SK-MEL-5 (cell line): Measurements from ENCODE around the gene SALL3. TPM values are rescaled to one million over a fixed set of nuclear protein-coding genes. Genes with fewer than 3 reads are reported as not detected.

Experiments
- DNase-seq: peaks from one replicate; pipeline ENCODE4 v3.0.0-alpha.2; 2016; ENCODE audit warnings: low read depth, low spot score
- in situ Hi-C: cut with HindIII; loops from 2 replicates; pipeline ENCODE4 v1.10.0; 2016; ENCODE audit warnings: low sequenced_read_pairs, high pct_unique_total_duplicates, low pct_unique_long_range_greater_than_20kb
- total RNA-seq: library from RNA; depleted of rRNA; stranded (reverse); fragments of >200 nt; shearing (Covaris generic); gene quantifications from 2 replicates; pipeline ENCODE4 v1.2.3, GENCODE V29; 2014

The SALL3 gene
- total RNA-seq, 1 experiment from 2014 or later, result not detected

DNA sequence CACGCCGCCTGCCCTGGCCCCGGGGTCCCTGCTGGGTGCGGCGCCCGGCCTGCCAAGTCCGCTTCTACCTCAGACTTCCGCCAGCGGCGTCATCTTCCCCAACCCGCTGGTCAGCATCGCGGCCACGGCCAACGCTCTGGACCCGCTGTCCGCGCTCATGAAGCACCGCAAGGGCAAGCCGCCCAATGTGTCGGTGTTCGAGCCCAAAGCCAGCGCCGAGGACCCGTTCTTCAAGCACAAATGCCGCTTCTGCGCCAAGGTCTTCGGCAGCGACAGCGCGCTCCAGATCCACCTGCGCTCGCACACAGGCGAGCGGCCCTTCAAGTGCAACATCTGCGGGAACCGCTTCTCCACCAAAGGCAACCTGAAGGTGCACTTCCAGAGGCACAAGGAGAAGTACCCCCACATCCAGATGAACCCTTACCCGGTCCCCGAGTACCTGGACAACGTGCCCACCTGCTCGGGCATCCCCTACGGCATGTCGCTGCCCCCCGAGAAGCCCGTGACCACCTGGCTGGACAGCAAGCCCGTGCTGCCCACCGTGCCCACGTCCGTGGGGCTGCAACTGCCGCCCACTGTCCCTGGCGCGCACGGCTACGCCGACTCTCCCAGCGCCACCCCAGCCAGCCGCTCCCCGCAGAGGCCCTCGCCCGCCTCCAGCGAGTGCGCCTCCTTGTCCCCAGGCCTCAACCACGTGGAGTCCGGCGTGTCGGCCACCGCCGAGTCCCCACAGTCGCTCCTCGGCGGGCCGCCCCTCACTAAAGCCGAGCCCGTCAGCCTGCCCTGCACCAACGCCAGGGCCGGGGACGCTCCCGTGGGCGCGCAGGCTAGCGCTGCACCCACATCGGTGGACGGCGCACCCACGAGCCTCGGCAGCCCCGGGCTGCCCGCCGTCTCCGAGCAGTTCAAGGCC lies 13.7 kb downstream of the SALL3 start:
- in situ Hi-C loops, result no loop called here
- DNase-seq, result no peak

GRCh38 chr18:78994000-78994399 lies 14.4 kb downstream of the SALL3 start:
- in situ Hi-C loops, result no loop called here
- DNase-seq, result no peak

GRCh38 chr18:78994531-78994930 lies 14.9 kb downstream of the SALL3 start:
- in situ Hi-C loops, result no loop called here
- no peak for DNase-seq

- in situ Hi-C loops, result no loop called here
- no peak for DNase-seq
Observed at GRCh38 chr18:78994977-78995582, 15.5 kb downstream of the SALL3 start.

DNA sequence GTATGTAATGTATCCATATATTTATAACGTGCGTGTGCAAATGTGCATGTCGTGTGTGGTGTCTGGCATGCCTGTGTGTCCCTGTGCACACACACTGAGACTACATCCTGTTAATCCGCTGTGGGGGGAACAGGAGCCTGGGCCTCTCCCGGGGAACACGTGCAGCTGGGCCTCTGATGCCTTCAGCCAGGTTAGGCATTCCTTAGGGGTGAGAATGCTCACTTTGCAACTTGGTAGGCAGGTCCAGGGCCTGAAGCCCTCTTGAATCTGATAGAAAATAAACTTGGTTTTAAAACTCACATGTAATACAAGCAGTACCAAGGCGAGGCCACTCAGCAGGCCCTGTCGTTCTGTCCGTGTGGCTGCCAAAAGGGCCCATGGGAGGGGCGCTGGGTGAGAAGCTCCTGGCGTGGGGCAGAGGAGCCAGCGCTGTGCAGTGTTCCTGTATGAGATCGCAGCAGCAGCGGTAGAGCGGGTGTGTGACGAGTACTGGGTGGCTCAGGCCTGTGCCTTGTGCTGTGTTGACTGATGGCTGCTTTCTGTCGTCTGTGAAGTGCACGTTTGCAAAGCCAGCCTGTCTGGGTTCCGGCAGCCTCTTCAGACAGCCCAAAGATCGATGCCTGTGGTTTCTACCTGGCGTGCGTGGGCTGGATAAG lies 16.2 kb downstream of the SALL3 start:
- DNase-seq, result no peak
- in situ Hi-C loops, result no loop called here

DNA sequence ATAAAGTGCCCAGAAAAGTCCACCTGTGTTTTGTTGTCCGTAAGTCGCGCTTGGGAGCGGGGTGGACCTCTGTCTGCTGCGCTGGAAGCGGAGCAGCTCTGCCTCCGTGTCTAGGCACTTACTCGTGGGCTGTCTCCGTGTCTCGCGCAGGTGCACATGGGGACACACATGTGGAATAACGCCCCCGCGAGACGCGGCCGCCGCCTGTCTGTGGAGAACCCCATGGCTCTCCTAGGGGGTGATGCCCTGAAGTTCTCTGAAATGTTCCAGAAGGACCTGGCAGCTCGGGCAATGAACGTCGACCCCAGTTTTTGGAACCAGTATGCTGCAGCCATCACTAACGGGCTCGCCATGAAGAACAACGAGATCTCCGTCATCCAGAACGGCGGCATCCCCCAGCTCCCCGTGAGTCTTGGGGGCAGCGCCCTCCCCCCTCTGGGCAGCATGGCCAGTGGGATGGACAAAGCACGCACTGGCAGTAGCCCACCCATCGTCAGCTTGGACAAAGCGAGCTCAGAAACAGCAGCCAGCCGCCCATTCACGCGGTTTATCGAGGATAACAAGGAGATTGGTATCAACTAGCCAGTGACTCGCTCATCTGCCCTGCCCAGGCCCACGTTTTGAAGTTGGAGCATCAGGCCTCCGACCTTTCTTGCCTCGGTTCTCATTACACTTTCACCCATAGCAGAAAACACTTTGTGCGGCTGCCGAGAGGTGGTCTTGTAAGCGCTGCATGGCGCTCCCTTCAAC lies 17.3 kb downstream of the SALL3 start:
- no peak for DNase-seq
- in situ Hi-C loops, result no loop called here

GRCh38 chr18:78998371-78999071 lies 18.9 kb downstream of the SALL3 start:
- DNase-seq, result peak; percentile 15
- in situ Hi-C loops, result no loop called here

- in situ Hi-C loops, result no loop called here
- DNase-seq, result no peak
Observed at GRCh38 chr18:78999939-79000338, 20.3 kb downstream of the SALL3 start.

- DNase-seq, result no peak
- in situ Hi-C loops, result no loop called here
Observed at GRCh38 chr18:79000997-79001396, 21.4 kb downstream of the SALL3 start.

DNA sequence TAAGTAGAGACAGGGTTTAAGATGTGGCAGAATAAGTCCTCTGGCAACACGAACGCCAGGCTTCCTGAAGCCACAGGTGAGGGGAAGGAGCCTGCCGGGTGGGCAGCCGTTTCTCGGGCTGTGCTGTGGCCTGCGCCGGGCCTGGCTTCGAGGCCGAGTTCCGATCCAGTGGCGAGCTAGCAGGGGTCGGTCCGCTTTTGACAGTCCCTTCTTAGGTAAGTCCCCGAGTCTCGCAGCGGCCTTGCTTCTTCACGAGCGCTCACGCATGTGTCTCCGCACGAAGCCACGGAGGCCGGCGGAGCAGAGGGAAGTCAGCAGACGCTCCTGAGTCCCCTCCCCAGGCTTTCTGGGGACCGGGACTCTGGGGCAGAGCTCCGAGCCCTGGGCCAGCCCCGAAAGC lies 26.0 kb downstream of the SALL3 start:
- in situ Hi-C loops, result no loop called here
- DNase-seq, result no peak

DNA sequence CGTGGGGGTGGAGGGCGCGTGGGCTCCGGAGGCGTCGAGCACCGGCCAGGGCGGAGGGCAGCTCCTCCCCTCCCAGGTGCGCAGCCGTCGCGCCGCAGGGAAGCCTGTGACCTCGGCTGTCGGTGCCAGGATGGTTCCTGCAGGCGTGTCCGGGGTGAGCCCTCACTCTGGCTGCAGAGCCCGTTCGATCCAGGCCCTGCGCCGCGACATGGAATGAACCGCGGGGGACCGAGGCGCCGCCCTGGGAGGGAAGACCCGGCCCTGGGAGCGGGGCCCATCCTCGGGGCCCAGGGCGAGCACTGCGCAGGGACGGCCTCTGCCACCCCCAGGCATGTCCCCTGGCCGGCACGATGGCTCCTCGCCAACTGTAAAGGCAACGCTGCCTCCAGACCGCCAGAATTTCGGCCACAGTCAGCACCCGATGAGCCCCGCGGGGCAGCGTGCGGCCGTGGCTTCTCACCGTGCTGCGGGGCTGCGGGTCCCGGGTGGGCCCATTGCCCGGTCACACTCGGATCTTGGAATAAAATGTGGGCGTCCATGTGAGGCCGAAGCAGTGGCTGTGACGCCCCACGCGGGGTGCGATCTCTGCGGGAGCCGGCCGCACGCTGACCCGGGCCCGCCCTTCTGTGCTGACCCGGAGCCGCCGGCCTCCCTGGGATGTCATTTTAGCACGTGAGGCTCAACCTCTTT lies 26.6 kb downstream of the SALL3 start:
- in situ Hi-C loops, result no loop called here
- no peak for DNase-seq

DNA sequence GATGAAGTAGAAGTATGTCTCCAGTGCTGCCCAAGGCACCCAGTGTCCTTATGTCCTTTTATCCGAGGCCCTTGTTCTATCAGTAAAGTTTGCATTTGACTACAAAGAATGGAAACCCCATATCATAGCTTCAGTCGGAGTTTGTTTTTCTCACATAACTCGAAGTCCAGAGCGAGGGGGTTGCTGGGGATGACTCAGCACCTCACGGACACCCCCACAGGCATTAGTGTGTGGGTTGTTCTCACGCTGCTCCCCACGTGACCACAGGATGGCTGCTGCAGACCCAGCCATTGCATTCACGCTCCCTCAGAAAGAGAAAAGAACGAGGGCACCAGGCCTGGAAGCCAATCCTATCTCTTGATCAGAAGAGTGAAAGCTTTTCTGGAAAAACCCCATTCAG lies 27.8 kb downstream of the SALL3 start:
- no peak for DNase-seq
- in situ Hi-C loops, result no loop called here

GRCh38 chr18:79008356-79008940 lies 28.8 kb downstream of the SALL3 start:
- DNase-seq, result no peak
- in situ Hi-C loops, result no loop called here

DNA sequence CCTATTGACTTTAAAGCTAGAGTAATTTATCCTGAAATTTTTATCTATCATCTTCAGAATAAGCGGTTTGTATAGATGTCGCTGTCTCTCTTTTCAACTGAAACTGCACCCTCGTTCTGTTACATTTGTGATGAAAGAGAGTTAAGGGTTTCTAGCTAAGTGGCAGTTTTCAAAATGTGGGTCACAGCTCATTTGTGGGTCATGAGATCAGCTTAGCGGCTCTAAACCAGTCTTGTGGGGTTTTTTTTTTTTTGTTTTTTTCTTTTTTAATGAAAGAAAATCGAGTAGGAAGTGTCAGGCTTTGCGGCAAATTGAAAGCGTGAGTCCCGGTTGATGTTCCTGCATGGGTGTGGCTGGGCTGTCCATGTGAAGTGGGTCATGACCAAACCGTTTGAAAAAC lies 31.2 kb downstream of the SALL3 start:
- in situ Hi-C loops, result no loop called here

GRCh38 chr18:79011300-79011870 lies 31.8 kb downstream of the SALL3 start:
- in situ Hi-C loops, result no loop called here
- no peak for DNase-seq

More for the DNA sequence above, 31.2 kb downstream of the SALL3 start:
- DNase-seq, result no peak

GRCh38 chr18:79013869-79014268 lies 34.3 kb downstream of the SALL3 start:
- in situ Hi-C loops, result no loop called here
- DNase-seq, result no peak
